GM12878 (cell line): ENCODE measurements around the gene DEK. TPM values are rescaled to one million over a fixed set of nuclear protein-coding genes. Genes with fewer than 3 reads are reported as not detected.

Experiments
- ATAC-seq: fragments of 200-7000 bp; cut with Tn5 transposase; 3 replicates; pipeline ENCODE4 v1.9.1; 2020; ENCODE audit warnings: mild to moderate bottlenecking, moderate library complexity
- BruUV-seq: library from RNA; stranded (reverse); fragments of 400-500 nt; replicated peaks from 2 replicates; lab custom pipeline; 2021; lab: Mats Ljungman, UMichigan
- CTCF ChIA-PET: fragments of 300-600 bp; sonication (Branson Sonifier 250); formaldehyde crosslinking; extraction: SDS; loops from one replicate; lab custom pipeline; 2021; ENCODE audit warnings: inconsistent platforms; lab: Yijun Ruan, JAX
- POLR2A ChIA-PET: fragments of 350-600 bp; formaldehyde crosslinking; extraction: SDS; loops from one replicate; lab custom pipeline; 2021; ENCODE audit warnings: inconsistent platforms; lab: Charles Lee
- RAD21 ChIA-PET: fragments of 300-600 bp; sonication (Branson Sonifier 250); formaldehyde crosslinking; loops from one replicate; lab custom pipeline; 2023; ENCODE audit warnings: antibody characterized with exemption; ENCODE audit not compliant: unreplicated experiment; lab: Charles Lee
- SMC1A ChIA-PET: fragments of 300-600 bp; sonication (Branson Sonifier 250); formaldehyde crosslinking; loops from one replicate; lab custom pipeline; 2023; ENCODE audit not compliant: unreplicated experiment, uncharacterized antibody; lab: Charles Lee
- DNase-seq: peaks from one replicate; pipeline ENCODE4 v3.0.0-alpha.2; 2011; ENCODE audit warnings: low read depth, low spot score
- FAIRE-seq: peaks from 3 replicates; lab custom pipeline; 2011; peaks lifted over from hg19 to GRCh38; lab: Jason Lieb, UNC
- H2AFZ ChIP-seq: 2 replicates; pipeline ENCODE4 v1.6.0; 2011; ENCODE audit warnings: low read depth, low read length, control low read depth; ENCODE audit not compliant: control insufficient read depth
- H3K27ac ChIP-seq: 2 replicates; pipeline ENCODE4 v1.5.1; 2011; ENCODE audit warnings: control low read depth; ENCODE audit not compliant: control insufficient read depth, insufficient read depth
- H3K27me3 ChIP-seq, 2 experiments: replicated peaks in 1 of 2; 2 replicates each; pipeline versions ENCODE4 v1.6.0 to v1.6.1; 2011; ENCODE audit warnings: low read length in 1 of 2; ENCODE audit not compliant: control insufficient read depth in 2 of 2, insufficient read depth in 2 of 2
- H3K36me3 ChIP-seq, 2 experiments: 2 replicates each; pipeline ENCODE4 v1.5.1; 2011; ENCODE audit warnings: low read length in 1 of 2; ENCODE audit not compliant: control insufficient read depth in 2 of 2, insufficient read depth in 2 of 2
- H3K4me1 ChIP-seq: 2 replicates; pipeline ENCODE4 v1.6.1; 2011; ENCODE audit warnings: mild to moderate bottlenecking, low read length, moderate library complexity, mixed read lengths; ENCODE audit not compliant: control insufficient read depth, insufficient read depth
- H3K4me2 ChIP-seq: 2 replicates; pipeline ENCODE4 v1.6.0; 2011; ENCODE audit warnings: control low read depth; ENCODE audit not compliant: control insufficient read depth, insufficient read depth
- H3K4me3 ChIP-seq: fragments of 200-600 bp; sonication (generic); 2 replicates; pipeline ENCODE4 v1.5.1; 2016
- H3K79me2 ChIP-seq: 2 replicates; pipeline ENCODE4 v1.6.0; 2011; ENCODE audit warnings: low read length; ENCODE audit not compliant: control insufficient read depth, insufficient read depth
- H3K9ac ChIP-seq: 2 replicates; pipeline ENCODE4 v1.8.0; 2011; ENCODE audit warnings: low read length, control low read depth, mixed read lengths; ENCODE audit not compliant: control insufficient read depth, insufficient read depth
- H3K9me3 ChIP-seq: replicated peaks from 3 replicates; pipeline ENCODE4 v1.5.1; 2011; ENCODE audit warnings: mild to moderate bottlenecking, low read length; ENCODE audit not compliant: control insufficient read depth, insufficient read depth
- H4K20me1 ChIP-seq: 2 replicates; pipeline ENCODE4 v1.6.0; 2011; ENCODE audit not compliant: control insufficient read depth, insufficient read depth
- BCL3 ChIP-seq: IDR thresholded peaks from 2 replicates; pipeline ENCODE4 v1.6.1; 2011; ENCODE audit warnings: borderline replicate concordance, low read depth, mild to moderate bottlenecking, moderate library complexity, low read length; ENCODE audit not compliant: insufficient read depth, poor library complexity, severe bottlenecking
- BCLAF1 ChIP-seq: fragments of 450-650 bp; IDR thresholded peaks from 2 replicates; pipeline ENCODE4 v1.6.1; 2017; ENCODE audit warnings: antibody characterized with exemption, mild to moderate bottlenecking, moderate library complexity
- CBFB ChIP-seq: IDR thresholded peaks from 2 replicates; pipeline ENCODE4 v1.6.1; 2016; ENCODE audit warnings: antibody characterized with exemption, low read depth
- CEBPZ ChIP-seq: fragments of 150-350 bp; IDR thresholded peaks from 2 replicates; pipeline ENCODE4 v1.6.1; 2016; ENCODE audit warnings: low read depth, low read length
- CHD1 ChIP-seq: IDR thresholded peaks from 2 replicates; pipeline ENCODE4 v1.6.1; 2012; ENCODE audit warnings: low read depth, low read length, improper control_type of control experiment
- HSF1 ChIP-seq: fragments of 150-350 bp; IDR thresholded peaks from 2 replicates; pipeline ENCODE4 v1.6.1; 2014; ENCODE audit warnings: mild to moderate bottlenecking, low read depth, low read length
- KAT2A ChIP-seq: conservative IDR thresholded peaks from 2 replicates; pipeline ENCODE4 v1.6.1; 2011; ENCODE audit warnings: low read depth, low read length; ENCODE audit not compliant: control insufficient read depth
- NR2F1 ChIP-seq: fragments of 450-650 bp; conservative IDR thresholded peaks from 2 replicates; pipeline ENCODE4 v1.6.1; 2017; ENCODE audit warnings: mild to moderate bottlenecking
- PKNOX1 ChIP-seq: fragments of 450-650 bp; IDR thresholded peaks from 2 replicates; pipeline ENCODE4 v1.6.1; 2016; ENCODE audit warnings: mild to moderate bottlenecking
- POLR2AphosphoS5 ChIP-seq: IDR thresholded peaks from 2 replicates; pipeline ENCODE4 v1.6.1; 2011; ENCODE audit warnings: mild to moderate bottlenecking, low read length, inconsistent platforms
- USF1 ChIP-seq: IDR thresholded peaks from 2 replicates; pipeline ENCODE4 v1.6.1; 2011; ENCODE audit warnings: borderline replicate concordance, low read depth, mild to moderate bottlenecking, moderate library complexity, mixed read lengths, low read length; ENCODE audit not compliant: insufficient read depth; ENCODE audit errors: extremely low read length
- YBX1 ChIP-seq: fragments of 450-650 bp; IDR thresholded peaks from 2 replicates; pipeline ENCODE4 v1.6.1; 2016; ENCODE audit warnings: antibody characterized with exemption
- ZNF384 ChIP-seq: IDR thresholded peaks from 2 replicates; pipeline ENCODE4 v1.6.1; 2012; ENCODE audit warnings: low read depth, mild to moderate bottlenecking, low read length, improper control_type of control experiment, borderline replicate concordance
- WGBS: methylation state at CpG from one replicate; pipeline ENCODE4 v1.1.6; 2016; ENCODE audit warnings: low lambda C conversion rate; ENCODE audit not compliant: insufficient replicate concordance, insufficient coverage; ENCODE audit errors: missing lambda C conversion rate; 5-methylcytosine and 5-hydroxymethylcytosine counted together
- in situ Hi-C: fragments of 300-500 bp; cut with MboI; formaldehyde crosslinking; loops from 9 replicates; pipeline ENCODE4 v1.14.3; 2018; ENCODE audit warnings: mixed read lengths
- intact Hi-C: fragments of 100-400 bp; cut with micrococcal nuclease; formaldehyde crosslinking; loops from one replicate; pipeline ENCODE4 v1.14.2; 2022; ENCODE audit not compliant: unreplicated experiment
- polyA plus RNA-seq, 11 experiments: library from polyadenylated mRNA; depleted of rRNA in 4 of 11; unstranded in 6 of 11; stranded (reverse) in 5 of 11; fragments of >200 nt; fragmentation: Nextera tagmentation in 4 of 11; fragmentation: Illumina TruSeq in 1 of 11; extraction: Ambion mirVana in 4 of 11; extraction: Trizol in 1 of 11; gene quantifications; 1 replicate in 1 of 11; 2 replicates in 10 of 11; pipeline versions ENCODE4 v1.2.1 to v1.2.3, GENCODE V29; 2011 to 2016; ENCODE audit warnings: inconsistent platforms in 2 of 11, missing spikeins in 2 of 11, low read depth in 1 of 11
- total RNA-seq, 4 experiments: library from RNA; depleted of rRNA in 3 of 4; stranded (reverse); fragments of >200 nt in 3 of 4; fragmentation: Illumina TruSeq in 1 of 4; extraction: Trizol in 1 of 4; gene quantifications; 2 replicates each; pipeline versions ENCODE4 v1.2.1 to v1.2.3, GENCODE V29; 2013 to 2021

The DEK gene
- total and polyA plus RNA-seq, 10 of the 15 experiments (the other 5 are each of a cell fraction or from before 2014, with no cell fraction given) = 111 to 346 (median 196) TPM

GRCh38 chr6:18240230-18240629 is 24.1 kb downstream of the DEK start:
- FAIRE-seq (no peak), DNase-seq (no peak), ATAC-seq (no peak)
- Histone ChIP-seq H3K4me3 (no peak overlapping the region), H3K27ac (no peak overlapping the region), H4K20me1 (no peaks in the 10 kb centered on the region; the same call in 1 of the 2 replicates), H2AFZ (no peak overlapping the region), H3K79me2 (peaks cover 24% of the 10 kb centered on the region), H3K4me2 (no peak overlapping the region), H3K4me1 (peaks cover 7% of the 10 kb centered on the region), H3K9me3 (peaks cover 1% of the 10 kb centered on the region), H3K27me3 (no peaks in the 10 kb centered on the region), H3K9ac (no peak overlapping the region), H3K36me3 (peaks cover 3 to 38% of the 10 kb centered on the region in 2 experiments)
- in situ Hi-C loops = no loop called here
- intact Hi-C loops = no loop called here
- 98% methylated on average over 2 of the region's 2 CpGs for WGBS
- no TSS peak for BruUV-seq
- ChIA-PET POLR2A (no interaction called here), RAD21 (no interaction called here), CTCF (no interaction called here), SMC1A (interaction anchor here (2.6 kb wide), 1 partner anchor 12 kb away, joined by 11 read pairs; no protein-coding TSS in a partner anchor)
- TF ChIP-seq USF1 (no peak), BCL3 (no peak), CEBPZ (no peak), KAT2A (no peak), POLR2AphosphoS5 (no peak), ZNF384 (no peak), HSF1 (no peak), BCLAF1 (no peak), CBFB (no peak), PKNOX1 (no peak), CHD1 (no peak), YBX1 (no peak), NR2F1 (no peak)
